ENCODE data around the gene SPSB2.

DNA sequence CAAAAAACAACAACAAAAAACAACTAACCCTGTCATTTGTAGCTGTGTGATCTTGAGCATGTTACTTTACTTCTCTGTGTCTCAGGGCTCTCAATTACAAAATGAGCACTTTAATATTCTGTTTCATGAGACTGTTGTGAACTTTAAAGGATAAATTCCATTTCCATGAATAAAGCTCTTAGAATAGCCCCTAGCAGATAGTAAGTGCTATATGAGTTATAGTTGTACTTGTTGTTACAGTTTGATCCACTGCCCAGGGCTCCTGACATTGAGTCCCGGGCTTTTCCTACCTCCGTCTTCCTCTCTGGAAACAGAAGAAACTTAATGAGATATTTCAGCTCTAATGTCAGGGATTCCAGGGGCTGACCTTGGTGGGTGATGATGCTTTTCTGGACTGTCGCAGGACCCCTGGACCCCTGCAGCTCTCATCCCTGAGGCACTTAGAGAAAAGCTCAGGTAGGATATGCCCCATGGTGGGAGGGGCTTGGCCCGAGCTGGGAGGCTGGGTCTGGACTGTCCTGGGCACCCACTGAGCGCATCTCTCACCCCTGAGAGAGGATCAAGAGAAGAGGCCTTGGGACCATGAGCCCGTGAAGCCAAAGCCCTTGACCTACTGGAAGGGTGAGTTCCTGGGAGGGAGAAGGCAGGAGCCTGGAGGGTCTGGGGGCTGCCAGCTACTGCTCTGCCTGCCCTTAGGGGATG is 39.8 kb downstream of the SPSB2 start:
- no peak for TF ChIP-seq KLF9 (tag by site-specific recombination; IDR thresholded peaks at IDR 0.05; ENCODE audit: low read depth)
- no peak for TF ChIP-seq CTCF (tag by site-specific recombination; IDR thresholded peaks at IDR 0.05)
- no peak for TF ChIP-seq PBX3 (CRISPR knock-in tag; IDR thresholded peaks at IDR 0.05)
- TF ChIP-seq SETDB1 (IDR thresholded peaks at IDR 0.05; ENCODE audit: insufficient read length, low read length), result no peak
- no peak for TF ChIP-seq ZFP3 (tag by site-specific recombination; IDR thresholded peaks at IDR 0.05; ENCODE audit: low read depth)
- TF ChIP-seq OSR2 (tag by site-specific recombination; IDR thresholded peaks at IDR 0.05), result no peak
- TF ChIP-seq ZNF16 (tag by site-specific recombination; IDR thresholded peaks at IDR 0.05; ENCODE audit: low read depth), result no peak
- TF ChIP-seq ZNF777 (tag by site-specific recombination; IDR thresholded peaks at IDR 0.05; ENCODE audit: borderline replicate concordance), result no peak
- TF ChIP-seq ZNF324 (tag by site-specific recombination; IDR thresholded peaks at IDR 0.05), result no peak
- TF ChIP-seq OVOL3 (tag by site-specific recombination; IDR thresholded peaks at IDR 0.05), result no peak
- no peak for TF ChIP-seq BCL11A (tag by site-specific recombination; IDR thresholded peaks at IDR 0.05; ENCODE audit: low read depth)
- TF ChIP-seq ZNF785 (tag by site-specific recombination; IDR thresholded peaks at IDR 0.05), result no peak
